Tongue (tissue), 2 donors: ENCODE measurements around the gene SGMS2. TPM values are rescaled to one million over a fixed set of nuclear protein-coding genes. Genes with fewer than 3 reads are reported as not detected.
A peak's percentile ranks its signal among the peaks of the same experiment; 100 is the strongest.

Source experiments
- DNase-seq: peaks from one replicate; pipeline ENCODE4 v3.0.0-alpha.2; 2015
- total RNA-seq: library from RNA; depleted of rRNA; stranded (reverse); fragments of >200 nt; gene quantifications from one replicate; pipeline ENCODE4 v1.2.3, GENCODE V29; 2014

SGMS2 gene
- total RNA-seq, 1 donor from 2014 or later, result 35.3 TPM

DNA sequence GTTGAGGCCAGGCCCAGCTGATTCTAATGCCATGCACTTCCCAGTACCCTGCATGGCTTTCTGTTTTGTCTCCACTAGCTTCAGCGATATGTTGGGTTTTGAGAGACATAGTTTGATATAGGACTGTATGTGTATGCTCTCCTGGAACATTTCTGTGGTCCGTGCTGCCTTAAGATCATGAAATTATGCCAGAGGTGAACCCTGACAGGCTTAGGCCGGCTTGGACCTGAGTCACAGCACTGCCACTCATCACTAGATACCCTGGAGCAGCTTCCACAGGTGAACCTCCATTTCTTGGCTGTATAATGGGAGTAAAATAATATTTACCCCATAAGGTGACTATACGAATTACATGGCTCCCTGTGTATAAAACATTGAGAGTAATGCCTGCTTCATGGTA is 6.4 kb downstream of the SGMS2 start:
- DNase-seq, result no peak

DNA sequence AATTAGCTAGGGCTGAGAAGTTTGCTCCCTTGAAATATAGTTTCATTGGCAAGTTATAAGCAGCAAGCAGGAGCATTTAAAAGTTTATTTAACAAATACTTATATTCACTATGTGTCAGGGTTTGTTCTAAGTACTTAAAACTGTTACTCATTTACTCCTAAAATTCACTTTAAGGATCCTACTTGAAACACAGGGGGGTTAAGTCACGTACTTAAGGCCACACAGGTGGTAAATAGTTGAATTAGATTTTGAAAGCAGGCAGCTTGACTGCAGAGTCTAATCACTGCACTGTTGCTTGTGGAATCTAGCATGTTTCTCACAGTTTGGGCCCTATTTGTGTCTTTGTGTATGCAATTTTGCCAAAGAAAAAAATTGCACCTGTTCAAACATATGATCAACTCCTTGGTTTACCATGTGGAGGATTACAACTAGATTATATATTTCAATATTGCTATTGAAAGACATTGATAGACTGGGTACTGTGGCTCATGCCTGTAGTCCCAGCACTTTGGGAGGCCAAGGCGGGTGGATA is 7.6 kb downstream of the SGMS2 start:
- no peak for DNase-seq

DNA sequence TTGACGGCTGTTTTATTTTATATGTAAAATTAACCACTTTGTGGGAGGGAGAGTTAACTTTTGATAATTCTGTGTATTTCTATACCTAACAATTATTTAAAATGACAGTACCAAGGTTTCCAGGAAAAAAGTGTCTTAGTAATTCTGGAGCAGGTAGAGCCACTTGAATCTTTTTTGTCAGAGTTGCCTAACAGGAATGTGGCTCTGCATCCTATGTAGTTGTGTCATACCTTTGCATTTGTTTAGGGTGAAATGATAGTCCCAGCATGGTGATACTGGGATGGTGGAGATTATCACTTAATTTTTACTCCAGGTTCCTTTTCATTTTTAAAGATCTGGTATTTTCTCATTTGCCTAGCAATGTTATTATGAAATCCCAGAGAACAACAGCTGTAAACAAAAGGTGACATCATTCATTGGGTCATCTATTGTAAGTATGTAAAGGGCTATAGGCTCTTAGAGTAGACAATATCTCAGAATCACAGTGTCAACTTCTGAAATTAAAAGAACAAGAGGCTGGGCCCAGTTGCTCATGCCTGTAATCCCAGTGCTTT is 9.6 kb downstream of the SGMS2 start:
- no peak for DNase-seq

DNA sequence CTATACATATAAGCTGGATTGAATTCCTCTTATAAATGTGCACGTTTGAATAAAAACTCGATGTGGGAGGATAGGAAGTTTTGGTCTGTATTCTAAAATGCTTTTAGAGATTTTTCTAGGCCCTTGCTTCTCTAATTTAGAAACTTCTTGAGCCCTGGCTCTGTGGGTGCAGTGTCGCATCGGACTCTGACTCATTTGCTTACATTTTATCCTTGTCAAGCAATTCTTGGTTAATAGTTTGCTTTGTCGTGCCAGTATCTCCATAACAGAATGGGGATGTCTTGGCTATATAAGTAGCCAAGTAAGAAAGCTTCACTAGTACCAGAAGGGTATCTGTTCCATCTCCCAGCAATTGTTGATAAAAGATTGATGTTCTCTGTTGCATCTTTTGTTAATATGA is 10.7 kb downstream of the SGMS2 start:
- no peak for DNase-seq

DNA sequence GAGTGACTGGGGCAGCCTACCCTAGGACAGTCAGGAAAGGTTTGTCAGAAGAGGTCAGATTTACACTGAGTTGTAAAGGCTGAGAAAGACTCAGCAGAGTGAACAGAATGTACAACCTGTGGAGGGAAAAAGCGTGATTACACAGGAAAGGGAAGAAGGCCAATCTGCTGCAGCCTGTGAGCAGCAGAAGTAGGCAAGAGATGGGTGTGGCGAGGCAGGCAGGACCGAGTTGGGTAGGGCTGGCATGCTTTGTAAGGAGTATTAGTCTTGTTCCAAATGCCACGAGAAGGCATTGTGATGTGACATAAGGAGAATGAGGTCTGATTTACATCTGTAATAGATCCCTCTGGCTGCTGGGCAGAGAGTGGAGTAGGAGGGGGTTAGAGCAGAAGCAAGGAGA is 12.6 kb downstream of the SGMS2 start:
- no peak for DNase-seq

DNA sequence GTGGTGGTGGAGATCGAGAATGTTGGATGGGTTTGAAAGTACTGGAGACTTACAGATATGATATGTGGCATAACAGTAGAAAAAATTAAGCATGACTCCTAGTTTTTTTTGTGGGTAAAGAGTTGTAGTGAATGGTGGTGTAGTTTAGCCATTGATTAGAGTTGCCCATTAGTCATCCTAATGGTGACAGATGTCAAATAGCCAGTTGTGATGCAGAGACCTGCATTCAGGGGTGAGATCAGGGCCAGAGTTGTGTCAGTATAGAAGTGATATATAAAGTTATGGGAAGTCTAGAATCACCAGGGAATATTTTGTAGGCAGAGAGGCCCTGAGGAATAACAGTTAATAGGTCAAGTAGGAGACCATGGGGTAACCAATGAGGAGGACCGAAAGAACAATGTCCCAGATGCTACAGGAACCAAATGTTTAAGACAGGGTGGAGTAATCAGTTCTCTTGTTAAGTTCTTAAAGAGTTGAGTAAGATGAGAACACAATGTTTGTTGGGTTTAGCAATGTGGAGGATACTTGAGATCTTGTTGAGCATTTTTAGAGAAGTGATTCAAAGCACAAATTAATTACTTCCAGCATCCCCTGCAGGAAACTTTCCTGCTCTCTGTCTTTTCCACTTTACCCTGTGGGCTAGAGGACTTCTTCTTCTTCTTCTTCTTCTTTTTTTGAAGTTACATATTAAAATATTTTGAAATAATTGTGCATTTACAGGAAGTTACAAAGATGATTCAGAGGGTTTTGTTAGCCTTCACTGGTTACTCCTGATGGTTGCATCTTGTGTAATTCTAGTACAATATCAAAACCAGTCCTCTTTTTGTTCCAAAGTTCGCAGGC is 13.3 kb downstream of the SGMS2 start:
- DNase-seq, result no peak

DNA sequence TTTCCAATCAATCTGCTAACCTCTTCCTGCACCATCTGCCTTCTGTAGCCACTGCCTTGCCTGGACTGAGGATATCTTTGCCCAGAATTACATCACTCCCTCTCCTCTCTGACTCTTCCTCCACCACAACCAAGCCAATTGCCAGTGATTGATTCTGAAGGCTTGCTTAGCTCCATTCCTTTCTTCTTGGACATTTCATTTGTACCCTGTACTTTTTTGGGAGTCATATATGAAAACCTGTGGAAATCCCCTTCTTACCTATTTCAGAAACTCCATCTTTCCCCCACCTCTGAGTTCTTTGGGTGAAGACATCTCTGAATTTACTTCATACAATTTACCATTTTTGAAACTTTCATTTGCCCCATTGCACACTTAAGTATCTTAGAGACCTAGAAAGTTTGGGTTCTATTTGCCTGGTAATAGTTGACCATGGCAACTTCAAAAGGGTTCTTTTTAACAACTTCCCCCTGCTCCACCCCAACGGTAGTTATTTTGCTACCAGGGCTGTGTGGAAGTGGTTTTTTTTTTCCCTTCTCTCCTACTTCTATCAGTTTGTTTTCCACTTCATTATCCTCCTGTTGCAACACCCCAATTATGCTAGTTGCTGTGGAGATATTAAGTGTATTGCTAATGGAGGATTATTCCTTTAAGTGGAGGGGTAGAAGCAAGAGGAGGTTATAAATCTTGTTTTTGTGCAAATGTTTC is 14.3 kb downstream of the SGMS2 start:
- no peak for DNase-seq

DNA sequence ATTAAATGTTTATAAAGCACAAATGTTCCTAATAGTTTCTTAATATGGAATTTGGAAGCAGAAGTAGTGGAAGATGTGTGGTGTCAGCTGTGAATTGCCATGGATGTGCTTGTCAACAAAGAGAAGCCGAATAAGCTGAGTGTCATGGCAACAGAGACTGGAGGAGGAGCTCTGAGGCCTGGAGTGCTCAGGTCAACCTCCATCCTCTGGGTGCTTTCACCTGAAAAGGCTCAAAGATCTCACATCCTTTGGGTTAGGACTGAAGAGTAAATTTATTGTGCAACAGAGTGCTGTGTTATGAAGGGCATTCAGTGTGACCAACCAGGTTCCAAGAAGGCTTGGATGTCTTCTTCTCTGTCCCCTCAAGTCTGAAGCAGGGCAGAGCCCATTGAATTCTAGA is 18.7 kb downstream of the SGMS2 start:
- no peak for DNase-seq

DNA sequence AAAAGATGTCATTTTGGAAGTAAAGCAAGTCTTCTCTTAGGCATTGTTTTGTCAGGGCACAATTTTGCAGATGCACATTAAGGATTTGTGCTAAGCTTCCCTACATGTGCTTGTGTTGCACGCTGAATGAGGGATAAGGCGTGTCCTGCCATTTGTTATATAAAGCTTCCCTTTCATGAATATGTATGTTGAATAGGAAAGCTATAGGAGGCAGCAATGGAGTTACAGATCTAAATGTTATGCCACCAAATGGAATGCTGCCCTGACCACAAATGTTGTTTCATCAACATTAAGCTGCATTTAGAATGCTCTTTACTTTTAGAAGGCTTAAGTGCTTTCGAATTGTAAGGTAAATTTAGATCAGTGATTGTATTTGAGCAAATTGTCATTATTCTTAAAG is 20.9 kb downstream of the SGMS2 start:
- DNase-seq, result no peak

DNA sequence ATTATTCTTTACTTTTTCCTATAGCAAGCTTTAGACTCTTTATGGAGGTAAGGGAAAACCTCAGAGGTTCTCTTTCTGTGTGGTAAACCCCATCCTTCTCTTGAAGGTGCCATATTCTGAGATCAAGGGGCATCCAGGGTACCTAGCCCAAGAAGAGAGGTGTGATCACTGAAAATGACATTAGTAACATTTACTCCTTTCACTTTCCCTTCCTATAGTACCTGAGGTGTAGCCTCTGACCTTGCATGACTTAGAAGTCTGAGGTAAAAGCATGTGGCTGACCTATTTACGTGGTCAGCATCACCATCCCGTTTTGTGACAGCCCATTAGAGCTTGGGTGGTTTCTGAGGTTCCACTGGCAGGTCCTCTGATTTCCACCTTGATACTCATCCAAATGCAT is 25.7 kb downstream of the SGMS2 start:
- DNase-seq, result no peak

DNA sequence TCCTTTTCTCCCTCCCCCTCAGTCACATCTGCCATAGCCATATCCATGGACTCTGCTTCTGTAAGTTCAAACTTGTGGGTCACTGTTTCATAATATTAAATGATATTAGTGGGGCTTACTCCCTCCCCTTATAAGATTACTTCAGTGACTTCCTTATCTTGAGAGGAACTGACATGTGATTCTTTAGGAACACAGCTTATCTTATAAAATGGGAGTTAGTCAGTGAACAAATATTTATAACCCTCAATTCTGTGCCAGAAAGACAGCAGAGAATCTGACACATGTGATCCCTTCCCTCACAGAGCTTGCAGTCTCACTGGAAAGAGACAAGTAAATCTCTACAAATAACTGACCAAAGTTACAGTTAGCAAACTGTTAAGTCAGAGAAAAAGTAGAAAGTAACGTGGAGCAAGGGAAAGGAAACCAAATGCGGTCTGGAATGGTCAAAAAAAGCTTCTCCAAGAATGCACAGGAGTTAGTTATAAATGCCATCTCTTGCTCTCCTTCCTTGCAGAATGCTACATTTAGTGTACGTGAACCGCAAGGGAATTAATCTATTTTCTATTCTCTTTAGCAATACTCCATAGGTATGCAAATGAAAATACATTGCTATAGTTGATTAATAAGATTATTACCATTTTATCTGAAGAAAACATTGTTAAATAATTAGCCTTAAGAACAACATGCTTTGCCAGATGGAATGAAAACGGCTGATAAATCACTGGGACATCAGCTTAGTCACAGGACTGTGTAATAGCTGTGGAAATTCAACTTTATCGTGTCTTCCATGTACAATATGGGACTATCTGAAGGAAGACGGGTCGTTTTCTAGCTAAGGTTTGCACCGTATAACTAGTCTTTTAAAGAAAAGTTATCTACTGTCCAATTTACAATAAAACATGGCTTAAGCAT is 29.0 kb downstream of the SGMS2 start:
- DNase-seq, result no peak

DNA sequence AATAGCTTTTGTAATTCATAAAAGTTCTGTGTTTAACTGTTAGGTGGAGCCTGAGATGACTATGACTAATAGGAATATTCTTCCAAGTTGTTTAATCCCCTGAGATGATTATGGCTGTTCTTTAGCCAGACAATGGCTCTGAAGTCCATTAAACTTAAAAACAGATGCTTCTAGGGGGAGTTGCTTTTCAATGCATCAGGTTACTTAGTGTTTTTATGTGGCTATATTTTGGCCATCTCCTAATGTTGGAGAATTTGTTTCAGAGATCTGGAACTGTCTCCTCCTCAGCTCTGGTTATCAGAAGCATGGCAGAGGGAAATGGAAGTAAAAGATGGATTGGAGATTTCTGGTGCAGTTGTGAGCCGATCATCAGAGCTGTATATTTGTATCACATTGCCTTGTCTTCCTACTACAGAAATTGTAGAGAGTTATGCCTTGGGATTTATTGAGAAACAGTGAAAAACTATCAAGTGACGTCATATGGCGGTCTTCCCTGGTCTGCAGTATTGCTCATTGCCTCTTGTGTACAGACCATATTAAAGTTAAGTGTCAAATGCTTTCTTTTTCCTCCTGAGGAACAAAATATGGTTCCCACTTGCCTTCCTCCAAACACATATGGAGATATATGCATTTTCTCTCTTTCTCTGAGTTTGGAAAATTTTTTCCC is 29.8 kb downstream of the SGMS2 start:
- DNase-seq, result peak; percentile 32

DNA sequence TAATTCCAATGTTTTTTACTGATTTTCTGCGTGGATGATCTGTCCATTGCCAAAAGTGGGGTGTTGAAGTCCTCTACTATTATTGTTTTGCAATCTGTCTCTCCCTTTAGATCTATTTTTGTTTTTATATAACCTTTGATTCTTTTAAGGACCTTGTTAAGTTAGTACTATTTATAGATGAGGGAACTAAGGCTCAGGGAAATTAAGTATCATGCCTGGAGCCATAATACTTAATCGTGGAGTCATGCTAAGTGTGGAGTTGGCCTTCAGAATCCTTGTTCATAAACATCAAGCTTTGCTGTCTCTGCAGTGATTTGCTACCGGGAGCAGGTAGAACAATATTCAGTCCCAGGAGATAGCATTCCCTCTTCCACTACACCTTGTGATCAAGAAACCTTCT is 31.0 kb downstream of the SGMS2 start:
- DNase-seq, result no peak

DNA sequence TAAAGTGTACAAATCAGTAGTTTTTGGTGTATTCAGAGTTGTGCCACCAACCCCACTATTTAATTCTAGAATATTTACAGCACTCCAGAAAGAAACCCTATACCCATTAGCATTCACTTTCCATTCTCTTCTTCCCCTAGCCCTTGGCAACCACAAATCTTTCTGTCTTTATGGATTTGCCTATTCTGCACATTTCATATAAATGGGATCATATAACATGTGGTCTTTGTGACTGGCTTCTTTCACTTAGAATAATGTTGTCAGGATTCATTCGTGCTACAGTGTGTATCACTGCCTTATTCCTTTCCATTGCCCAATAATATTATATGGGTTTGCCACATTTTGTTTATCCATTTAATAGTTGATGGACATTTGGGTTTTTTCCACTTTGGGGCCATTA is 32.2 kb downstream of the SGMS2 start:
- no peak for DNase-seq

DNA sequence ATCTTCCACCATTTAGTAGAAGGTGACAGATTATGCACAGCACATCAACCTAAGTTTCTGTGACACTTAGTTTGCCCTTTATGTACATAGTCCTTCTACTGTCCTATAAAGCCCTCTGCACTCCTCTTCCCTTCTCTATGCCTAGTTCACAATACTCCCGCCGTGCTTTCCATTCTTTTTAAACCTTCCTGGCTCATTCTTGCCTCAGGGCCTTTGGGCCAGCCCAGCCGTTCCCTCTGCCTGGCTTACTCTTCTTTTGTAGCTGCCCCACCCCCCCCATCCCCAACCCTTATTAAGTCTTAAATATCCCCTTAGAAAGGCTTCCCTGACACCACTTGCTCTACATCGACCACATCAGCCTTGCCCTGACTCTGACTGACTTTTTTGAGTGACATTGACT is 33.0 kb downstream of the SGMS2 start:
- DNase-seq, result no peak

DNA sequence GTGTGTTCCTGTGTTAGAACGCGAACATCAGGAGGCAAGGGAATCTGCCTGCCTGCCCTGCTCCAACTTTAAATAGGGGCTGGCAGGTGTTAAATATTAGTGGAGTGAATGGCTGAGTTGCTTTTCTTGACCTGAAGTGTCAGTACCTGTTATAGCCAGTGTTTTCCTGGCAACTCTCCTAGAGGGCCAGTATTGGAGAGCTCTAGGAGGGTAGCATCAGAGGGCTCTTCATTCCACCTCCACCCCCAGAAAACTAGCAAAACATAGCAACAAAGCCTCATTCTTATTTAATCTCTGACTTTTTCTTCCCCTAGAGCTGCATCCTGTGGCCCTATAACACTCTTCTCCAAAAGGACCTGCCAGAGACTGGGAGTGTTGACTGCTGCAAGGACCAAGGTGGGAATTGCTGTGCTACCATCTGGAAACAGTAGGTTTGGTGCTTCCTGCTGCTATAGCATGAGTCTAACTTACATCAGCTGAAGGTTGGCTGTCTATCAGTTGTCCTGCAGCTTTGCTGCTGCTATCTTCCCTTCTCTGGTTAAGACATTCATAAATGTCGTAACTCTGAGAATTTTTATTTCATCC is 33.5 kb downstream of the SGMS2 start:
- DNase-seq, result no peak

DNA sequence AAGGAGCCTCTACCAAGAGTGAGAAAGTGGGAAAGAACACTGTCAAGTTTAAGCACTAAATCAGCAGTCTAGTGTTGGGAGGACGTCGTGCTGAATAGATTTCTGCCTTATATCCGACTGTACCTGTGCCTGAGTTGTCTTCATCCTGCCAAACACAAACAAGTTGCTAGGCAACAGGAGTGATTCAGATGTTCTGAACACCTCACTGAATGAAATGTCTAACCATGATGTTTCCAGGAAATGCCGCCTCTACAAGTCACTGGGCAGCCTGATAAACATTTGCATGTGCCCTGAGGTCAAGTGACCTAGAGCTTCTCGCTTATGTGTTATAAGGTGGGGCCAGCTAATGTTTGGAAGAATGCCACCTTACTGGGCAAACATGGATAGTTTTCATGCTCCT is 37.9 kb downstream of the SGMS2 start:
- DNase-seq, result no peak

DNA sequence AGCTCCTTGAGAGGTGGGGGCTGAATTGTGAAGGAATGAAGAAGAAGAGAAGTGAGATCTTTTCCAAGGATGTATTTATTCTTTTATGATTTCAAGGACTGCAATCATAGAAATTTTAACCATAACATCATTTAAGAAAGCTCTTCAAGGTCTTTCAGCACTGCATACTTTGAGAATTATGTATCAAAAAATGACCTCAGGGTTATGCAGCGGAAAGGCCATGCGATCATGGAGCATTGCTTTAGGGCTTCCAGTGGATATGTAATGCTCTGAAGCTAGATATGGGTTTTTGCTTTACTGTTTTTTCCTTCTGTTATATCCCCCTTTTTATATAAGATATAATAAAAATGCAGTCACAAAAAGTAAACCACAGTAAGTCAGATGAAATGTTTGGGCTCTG is 38.7 kb downstream of the SGMS2 start:
- no peak for DNase-seq

DNA sequence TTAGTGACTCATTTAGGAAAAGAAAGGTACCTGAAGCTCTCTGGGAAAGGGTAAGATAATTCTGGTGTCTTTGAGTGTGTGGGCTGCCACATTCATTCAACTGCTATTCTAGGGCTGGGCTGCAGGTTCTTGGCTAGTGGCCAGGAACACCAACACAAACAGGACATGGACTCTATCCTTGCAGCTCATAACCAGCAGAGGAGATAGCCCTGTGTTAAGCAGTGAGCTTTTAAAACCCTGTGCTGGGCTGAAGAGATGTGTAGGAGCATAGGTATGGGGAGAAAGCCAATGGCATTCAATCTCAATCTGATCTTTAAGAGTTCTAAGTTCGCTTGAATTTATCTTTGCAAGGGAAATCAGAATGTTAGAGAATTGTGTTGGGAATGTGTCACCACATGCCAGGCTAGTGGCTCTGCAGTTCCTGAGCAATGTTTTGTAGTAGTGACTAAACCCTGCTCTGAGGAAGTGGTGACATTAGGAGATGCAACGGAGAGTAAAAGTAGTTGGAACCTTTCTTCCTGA is 39.2 kb downstream of the SGMS2 start:
- peak; percentile 42 for DNase-seq

DNA sequence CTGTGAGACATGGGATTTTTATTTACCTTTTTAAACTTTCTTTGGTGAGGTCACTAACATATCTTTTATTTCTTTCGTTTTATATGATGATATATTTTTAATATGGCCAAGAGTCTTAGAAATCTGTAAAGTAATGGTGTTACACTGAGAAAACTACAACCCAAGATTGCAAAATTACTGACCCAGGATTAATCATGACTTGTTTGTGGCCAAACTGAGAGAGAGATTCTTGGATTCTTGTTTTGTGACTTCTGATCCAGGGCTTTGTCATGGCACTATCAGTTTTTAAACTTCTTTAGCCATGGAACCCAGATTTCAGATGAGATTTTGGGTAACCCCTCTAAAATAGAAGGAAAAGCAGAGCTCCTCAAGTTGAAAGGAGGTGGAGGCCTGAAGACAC is 42.0 kb downstream of the SGMS2 start:
- DNase-seq, result no peak

DNA sequence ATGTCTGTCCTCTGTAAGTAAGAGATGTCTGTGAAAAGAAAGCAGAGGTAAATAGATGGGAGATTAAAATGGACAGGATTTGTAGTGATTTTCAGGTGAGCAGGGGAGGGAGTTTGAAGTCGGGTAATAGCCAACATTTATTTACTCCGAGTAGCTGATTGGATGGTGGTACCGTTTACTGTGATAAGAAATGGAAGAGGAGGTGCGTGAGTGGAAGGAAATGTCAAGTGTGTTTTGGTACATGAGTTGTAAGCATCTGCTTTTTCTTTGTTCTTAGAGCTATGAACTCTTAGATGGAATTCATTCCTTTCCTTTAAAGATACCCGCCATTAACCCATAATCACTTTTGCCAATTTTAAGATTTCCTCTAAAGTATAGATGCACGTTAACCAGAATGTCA is 45.5 kb downstream of the SGMS2 start:
- DNase-seq, result no peak
